ENCODE results near the gene QPCT.
"Not testable (repeated sequence)": the region's sequence is repeated elsewhere in the genome, so short reads cannot be mapped to it uniquely, and the experiment has no call there.

GRCh38 chr2:37380787-37381186 is 36.4 kb downstream of the QPCT start:
- TF ChIP-seq EZH2 (IDR thresholded peaks at IDR 0.05; ENCODE audit: low read depth, unreplicated experiment); POLR2AphosphoS5 (IDR thresholded peaks at IDR 0.05; ENCODE audit: low read depth); STAT1 (IDR thresholded peaks at IDR 0.05; ENCODE audit: unreplicated experiment); EZH2phosphoT487 (IDR thresholded peaks at IDR 0.05; ENCODE audit: unreplicated experiment); CREB1 (CRISPR knock-in tag; IDR thresholded peaks at IDR 0.05; ENCODE audit: low read depth): not testable (repeated sequence)
- TF ChIP-seq, protein P1, sequence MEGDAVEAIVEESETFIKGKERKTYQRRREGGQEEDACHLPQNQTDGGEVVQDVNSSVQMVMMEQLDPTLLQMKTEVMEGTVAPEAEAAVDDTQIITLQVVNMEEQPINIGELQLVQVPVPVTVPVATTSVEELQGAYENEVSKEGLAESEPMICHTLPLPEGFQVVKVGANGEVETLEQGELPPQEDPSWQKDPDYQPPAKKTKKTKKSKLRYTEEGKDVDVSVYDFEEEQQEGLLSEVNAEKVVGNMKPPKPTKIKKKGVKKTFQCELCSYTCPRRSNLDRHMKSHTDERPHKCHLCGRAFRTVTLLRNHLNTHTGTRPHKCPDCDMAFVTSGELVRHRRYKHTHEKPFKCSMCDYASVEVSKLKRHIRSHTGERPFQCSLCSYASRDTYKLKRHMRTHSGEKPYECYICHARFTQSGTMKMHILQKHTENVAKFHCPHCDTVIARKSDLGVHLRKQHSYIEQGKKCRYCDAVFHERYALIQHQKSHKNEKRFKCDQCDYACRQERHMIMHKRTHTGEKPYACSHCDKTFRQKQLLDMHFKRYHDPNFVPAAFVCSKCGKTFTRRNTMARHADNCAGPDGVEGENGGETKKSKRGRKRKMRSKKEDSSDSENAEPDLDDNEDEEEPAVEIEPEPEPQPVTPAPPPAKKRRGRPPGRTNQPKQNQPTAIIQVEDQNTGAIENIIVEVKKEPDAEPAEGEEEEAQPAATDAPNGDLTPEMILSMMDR (conservative IDR thresholded peaks at IDR 0.05; ENCODE audit: low read depth in 2 of 2) = not testable (repeated sequence)
- TF ChIP-seq, protein P2, sequence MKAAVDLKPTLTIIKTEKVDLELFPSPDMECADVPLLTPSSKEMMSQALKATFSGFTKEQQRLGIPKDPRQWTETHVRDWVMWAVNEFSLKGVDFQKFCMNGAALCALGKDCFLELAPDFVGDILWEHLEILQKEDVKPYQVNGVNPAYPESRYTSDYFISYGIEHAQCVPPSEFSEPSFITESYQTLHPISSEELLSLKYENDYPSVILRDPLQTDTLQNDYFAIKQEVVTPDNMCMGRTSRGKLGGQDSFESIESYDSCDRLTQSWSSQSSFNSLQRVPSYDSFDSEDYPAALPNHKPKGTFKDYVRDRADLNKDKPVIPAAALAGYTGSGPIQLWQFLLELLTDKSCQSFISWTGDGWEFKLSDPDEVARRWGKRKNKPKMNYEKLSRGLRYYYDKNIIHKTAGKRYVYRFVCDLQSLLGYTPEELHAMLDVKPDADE (IDR thresholded peaks at IDR 0.05) = not testable (repeated sequence)
- TF ChIP-seq, protein P3, sequence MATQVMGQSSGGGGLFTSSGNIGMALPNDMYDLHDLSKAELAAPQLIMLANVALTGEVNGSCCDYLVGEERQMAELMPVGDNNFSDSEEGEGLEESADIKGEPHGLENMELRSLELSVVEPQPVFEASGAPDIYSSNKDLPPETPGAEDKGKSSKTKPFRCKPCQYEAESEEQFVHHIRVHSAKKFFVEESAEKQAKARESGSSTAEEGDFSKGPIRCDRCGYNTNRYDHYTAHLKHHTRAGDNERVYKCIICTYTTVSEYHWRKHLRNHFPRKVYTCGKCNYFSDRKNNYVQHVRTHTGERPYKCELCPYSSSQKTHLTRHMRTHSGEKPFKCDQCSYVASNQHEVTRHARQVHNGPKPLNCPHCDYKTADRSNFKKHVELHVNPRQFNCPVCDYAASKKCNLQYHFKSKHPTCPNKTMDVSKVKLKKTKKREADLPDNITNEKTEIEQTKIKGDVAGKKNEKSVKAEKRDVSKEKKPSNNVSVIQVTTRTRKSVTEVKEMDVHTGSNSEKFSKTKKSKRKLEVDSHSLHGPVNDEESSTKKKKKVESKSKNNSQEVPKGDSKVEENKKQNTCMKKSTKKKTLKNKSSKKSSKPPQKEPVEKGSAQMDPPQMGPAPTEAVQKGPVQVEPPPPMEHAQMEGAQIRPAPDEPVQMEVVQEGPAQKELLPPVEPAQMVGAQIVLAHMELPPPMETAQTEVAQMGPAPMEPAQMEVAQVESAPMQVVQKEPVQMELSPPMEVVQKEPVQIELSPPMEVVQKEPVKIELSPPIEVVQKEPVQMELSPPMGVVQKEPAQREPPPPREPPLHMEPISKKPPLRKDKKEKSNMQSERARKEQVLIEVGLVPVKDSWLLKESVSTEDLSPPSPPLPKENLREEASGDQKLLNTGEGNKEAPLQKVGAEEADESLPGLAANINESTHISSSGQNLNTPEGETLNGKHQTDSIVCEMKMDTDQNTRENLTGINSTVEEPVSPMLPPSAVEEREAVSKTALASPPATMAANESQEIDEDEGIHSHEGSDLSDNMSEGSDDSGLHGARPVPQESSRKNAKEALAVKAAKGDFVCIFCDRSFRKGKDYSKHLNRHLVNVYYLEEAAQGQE (IDR thresholded peaks at IDR 0.05; ENCODE audit: unreplicated experiment) = not testable (repeated sequence)

All from GM23338 (cell line).